Measurements from ENCODE around the gene MITF.

Gene MITF

DNA sequence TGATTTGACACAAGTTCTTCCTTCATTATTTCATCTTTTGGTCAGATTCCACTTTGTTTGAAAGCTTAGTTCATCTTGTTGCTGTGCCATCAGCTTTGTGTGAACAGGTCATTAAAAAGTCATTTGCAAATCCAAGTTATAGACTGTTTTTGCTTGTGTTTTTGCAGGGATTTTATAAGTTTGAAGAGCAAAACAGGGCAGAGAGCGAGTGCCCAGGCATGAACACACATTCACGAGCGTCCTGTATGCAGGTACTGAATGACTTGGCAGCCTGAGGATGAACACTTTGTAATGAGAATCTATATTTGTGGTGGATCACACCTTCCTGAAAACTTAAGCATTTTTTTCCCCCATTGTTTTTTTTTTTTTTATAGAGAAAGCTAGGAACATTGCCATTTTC is 199.7 kb downstream of the MITF start:
- no peak overlapping the region for H3K27ac ChIP-seq
- no peak for DNase-seq (ENCODE audit: low read depth, low spot score)

DNA sequence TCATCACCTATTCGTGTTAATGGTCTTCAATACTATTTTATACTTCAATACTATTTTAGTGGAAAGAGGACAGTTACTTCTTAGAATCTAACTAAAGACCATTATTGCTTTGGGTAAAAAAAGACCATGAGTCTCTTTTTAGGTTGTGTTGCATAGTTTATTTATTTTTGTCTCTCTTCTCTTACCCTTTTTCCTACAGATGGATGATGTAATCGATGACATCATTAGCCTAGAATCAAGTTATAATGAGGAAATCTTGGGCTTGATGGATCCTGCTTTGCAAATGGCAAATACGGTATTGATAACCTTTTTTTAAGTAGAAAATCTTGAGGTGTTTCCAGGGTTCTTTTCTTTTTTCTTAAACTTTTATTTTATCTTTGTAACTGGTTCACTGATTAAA is 201.8 kb downstream of the MITF start:
- no peak overlapping the region for H3K27ac ChIP-seq
- no peak for DNase-seq (ENCODE audit: low read depth, low spot score)

DNA sequence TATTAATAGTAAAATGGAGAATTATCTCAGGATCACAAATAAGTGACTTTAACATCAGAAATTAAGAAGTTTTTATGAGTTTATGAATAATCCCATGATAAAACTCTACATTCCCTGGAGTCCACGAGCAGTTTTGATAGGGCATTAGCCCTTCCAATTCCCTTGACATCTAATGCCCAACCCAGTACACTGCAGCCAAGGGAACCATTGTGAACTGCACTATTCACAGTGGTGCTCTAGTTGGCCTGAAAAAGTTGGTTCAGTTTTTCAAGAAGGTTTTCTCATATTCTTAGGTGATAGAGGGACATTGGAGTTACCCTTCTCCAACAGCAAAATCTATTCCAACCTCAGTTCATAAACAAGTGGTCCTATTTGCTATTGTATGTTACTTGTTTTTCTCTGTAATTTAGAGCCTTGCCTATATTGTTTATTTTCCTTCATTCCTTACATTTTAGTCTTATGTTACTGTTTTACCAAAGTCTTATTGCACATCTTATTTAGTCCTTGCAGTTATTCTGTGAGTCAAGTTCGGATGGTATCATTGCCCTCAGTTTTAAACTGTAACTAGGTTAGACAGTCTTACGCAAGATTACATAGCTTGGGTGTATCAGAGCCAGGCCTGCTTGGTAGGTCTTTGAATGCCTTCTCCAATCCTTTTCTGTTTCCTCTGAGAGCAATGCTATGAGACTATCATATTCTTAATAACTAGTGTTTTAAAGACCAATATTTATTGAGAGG is 202.3 kb downstream of the MITF start:
- DNase-seq (ENCODE audit: low read depth, low spot score): no peak
- no peak overlapping the region for H3K27ac ChIP-seq

DNA sequence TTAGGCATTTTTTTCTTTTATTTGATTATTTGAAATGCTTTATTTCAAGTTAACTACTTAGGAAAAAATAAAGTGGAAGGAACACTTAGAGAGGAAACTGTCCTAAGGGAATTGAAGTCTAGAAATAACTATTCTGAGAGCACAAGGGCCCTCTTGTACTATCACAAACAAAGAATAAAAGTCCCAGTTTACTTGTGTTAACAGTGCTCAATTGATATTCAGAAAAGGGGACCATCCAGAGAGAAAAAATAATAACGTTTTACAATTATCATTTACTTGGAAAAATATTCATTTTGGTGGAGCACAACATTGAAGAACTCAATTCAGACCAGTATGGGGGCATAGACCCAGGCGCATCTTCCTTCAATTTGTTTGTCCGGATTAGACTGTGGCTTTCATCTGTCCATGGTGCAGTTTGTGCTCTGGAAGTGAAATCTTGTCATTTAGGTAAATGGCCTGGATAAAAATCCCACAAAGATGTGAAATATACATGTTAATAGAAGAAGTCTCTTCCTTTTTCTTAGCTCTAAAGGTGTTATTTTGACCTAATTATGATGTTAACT is 205.7 kb downstream of the MITF start:
- H3K27ac ChIP-seq: no peak overlapping the region
- DNase-seq (ENCODE audit: low read depth, low spot score): no peak

DNA sequence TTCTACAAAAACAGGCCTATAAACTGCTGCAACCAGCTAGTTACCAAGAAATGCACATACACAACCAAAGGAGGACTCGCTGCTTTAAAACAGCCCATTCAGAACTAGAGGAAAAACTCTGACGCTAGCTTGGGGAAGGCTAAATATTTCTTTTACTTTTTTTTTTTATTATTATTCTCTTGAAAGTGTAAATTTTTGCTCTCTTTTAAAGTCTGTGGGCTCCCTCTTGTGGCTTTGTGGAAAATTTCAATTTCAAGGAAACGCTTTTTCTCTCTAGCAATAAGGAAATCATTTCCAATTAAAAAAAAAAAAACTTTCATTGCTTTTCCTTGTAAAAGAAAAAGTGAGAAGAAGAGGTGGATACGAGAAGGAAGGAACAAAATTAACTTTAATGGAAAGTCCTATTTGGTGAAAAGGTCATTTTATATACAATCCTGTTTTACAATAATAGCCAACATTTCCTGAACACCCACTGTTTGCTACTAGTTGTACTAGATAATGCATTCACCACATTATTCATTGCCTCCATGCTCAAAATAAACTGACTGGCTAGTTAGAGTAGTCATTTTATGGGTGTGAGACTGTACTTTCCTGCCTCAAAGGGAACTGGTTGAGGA is 209.1 kb downstream of the MITF start:
- DNase-seq (ENCODE audit: low read depth, low spot score): no peak
- H3K27ac ChIP-seq: no peak overlapping the region

DNA sequence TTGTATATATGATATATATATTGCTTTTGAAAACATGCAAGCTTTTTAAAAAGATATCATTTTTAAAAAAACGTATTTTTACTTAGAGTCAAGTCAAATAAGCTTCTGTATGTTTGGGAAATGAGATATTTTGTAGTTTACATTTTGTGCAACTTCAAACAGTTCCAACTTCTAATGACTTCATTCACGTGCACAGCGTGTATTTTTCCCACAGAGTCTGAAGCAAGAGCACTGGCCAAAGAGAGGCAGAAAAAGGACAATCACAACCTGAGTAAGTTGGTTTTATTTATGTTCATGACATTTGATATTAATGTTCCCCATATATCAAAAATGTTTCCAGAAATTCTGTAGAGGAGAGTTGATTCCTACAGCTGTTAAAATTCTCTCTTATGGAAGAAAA is 212.4 kb downstream of the MITF start:
- H3K27ac ChIP-seq: no peak overlapping the region
- no peak for DNase-seq (ENCODE audit: low read depth, low spot score)

DNA sequence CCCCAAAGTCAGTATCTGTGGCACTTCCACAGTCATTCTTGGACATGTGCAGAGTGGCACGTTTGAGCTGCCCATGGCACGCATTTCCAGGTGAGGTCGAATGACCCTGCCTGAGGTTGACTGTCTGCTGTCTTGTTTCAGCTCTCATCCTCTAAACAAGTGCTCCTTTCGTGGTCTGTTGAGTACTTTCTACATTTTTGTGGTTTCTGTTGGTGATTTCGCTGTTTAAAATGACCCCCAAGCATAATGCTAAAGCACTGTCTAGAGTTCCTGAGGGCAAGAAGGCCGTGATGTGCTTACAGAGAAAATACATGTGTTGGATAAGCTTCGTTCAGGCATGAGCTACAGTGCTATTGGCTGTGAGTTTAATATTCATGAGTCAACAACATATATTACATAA is 220.3 kb downstream of the MITF start:
- no peak overlapping the region for H3K27ac ChIP-seq
- no peak for DNase-seq (ENCODE audit: low read depth, low spot score)

DNA sequence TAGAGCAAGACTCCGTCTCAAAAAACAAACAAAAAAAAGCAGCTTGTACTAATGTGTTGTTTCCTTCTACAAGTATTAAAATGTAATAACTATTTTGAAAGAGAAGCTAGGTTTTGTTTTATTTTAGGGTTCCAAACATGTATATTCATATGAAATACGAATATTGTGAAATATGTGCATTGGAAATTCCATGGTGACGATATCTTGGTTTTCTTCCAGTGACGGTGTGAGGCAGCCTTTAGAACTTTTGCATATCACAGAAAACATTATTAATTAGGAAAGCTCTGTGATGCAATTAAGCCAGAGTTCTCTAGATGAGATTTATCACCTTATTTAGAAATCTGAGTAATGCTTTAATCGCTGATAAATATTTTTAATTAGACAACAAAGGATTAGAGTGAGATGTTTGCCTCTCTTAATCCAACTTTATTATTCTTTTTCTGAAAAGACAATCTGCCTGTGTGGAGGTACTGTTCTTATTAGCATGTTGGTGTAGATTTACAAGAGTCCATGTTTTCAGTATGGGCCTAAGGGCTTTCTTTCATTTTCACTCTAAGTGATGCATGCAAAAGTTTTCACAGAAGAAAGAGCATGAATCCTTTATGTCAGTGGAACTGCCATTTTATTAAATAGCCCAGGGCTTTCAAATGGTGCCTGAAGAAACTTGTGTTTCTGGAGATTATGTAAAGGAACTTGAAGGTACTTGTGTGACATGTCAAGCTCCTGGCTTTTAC is 222.6 kb downstream of the MITF start:
- no peak overlapping the region for H3K27ac ChIP-seq
- no peak for DNase-seq (ENCODE audit: low read depth, low spot score)

DNA sequence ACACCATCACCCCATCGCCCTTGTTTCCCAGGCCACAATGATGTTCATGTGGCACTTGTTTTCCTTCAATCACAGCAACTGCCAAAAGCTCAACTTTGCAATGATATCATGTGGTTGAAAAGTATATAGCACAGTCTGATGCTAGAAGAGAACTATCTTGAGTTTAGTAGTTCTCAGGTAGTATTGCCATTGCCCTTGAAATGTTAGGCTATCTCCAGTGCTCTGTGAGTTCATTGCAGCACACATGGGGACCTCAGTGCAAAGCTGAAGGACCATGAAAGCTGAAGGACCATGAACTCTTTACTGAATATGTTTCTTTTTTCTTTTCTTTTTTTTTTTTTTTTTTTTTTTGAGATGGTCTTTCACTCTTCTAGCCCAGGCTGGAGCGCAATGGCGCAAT is 224.4 kb downstream of the MITF start:
- H3K27ac ChIP-seq: no peak overlapping the region
- no peak for DNase-seq (ENCODE audit: low read depth, low spot score)

DNA sequence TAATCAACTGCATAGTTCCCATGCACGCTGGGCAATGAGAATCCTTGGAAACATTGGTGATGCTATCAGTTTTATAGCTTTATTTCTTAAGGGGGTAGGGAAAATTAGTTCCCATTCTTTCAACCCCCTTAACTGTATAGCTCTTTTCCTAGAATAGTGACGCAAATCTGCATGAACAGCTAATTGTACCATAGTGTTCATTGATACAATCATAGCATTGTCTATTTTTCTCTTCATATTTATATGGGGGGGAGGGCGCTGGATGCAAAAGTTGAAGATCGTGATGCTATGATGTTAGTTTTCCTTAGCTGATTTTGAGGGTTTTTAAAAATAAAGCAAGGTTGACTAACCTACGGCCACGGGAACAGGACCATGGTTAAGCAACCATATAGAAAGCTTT is 227.9 kb downstream of the MITF start:
- DNase-seq (ENCODE audit: low read depth, low spot score): no peak
- H3K27ac ChIP-seq: no peak overlapping the region

DNA sequence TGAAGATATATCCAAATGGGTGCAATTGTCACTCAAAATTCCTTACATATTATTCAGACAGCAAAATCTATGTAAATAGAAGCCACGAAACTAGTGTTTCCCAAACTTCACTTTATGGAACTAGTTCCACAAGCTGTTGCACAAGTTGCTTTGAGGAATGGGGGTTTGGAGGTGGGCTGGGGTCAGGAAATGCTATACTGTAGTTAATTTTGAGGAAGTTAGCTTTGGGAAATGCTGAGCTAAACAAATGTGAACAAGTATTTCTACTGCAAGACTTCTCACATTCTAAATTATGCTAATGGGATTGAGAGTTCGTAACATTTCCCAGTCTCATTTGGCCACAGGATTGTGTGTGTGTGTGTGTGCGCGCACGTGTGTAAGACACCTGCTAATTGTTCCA is 231.6 kb downstream of the MITF start:
- DNase-seq (ENCODE audit: low read depth, low spot score): no peak
- no peak overlapping the region for H3K27ac ChIP-seq

DNA sequence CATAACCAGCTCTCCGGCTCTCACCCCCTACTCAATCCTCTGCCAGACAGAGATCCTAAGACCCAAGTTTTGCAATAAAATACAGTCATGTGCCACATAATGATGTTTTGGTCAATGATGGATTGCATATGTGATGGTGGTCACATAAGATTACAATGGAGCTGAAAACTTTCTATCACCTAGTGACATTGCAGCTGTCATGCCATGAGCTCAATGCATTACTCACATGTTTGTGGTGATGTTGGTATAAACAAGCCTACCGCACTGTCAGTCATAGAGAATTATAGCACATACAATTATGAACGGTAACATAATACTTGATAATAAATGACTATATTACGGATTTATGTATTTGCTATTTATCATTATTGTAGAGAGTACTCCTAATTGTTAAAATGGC is 233.4 kb downstream of the MITF start:
- no peak for DNase-seq (ENCODE audit: low read depth, low spot score)
- H3K27ac ChIP-seq: no peak overlapping the region

DNA sequence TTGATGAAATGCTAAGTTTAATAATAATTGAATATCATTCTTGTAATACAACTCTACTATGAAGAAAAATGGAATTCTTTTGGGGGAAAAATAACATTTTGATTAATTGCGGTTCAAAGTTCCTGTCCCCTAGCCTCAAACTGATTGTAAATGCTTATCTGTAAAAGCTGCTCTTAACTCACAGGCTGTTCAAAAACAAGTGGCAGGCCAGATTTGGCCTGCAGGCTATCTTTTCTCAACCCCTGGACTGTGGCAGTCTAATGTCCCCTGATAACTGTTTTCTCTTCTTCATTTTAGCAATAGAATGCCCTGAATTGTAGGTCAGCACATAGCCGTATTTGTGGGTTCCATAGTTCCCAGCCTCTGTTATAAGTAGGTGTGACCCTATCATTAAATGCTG is 236.8 kb downstream of the MITF start:
- DNase-seq (ENCODE audit: low read depth, low spot score): no peak

DNA sequence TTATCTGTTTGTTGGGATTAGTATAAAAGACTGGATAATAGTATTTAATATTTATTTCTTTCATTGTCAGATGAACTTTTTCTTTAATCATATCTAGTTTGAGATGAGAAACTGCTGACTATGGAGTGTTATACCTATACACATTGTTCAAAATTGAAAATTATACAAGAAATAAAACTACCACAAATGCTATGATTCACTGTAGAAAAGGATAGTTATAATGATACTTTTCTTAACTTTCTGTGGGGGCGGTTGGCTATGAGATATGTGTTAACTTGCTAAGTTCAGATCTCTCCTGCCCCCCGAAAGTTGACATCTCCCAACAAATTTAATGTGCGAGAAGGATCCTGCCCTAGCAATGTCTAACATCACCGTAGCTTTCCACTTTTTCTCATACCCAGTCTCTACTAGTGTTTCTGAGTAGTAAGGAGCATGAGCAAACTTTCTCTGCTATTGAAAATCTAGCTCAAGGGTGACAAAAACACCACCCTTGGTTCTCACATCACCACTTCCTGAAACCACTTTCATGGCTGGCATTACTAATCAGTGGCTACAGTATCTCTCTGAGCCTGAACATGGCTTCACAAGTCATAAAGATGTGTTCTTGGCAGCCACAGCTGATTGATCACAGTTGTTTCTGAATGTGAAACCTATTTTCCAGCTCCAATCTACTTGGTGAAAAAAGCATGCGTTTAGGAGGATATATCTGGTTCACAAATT is 244.4 kb downstream of the MITF start:
- H3K27ac ChIP-seq: no peak overlapping the region
- no peak for DNase-seq (ENCODE audit: low read depth, low spot score)

More for the DNA sequence above, 236.8 kb downstream of the MITF start:
- H3K27ac ChIP-seq: no peak overlapping the region

DNA sequence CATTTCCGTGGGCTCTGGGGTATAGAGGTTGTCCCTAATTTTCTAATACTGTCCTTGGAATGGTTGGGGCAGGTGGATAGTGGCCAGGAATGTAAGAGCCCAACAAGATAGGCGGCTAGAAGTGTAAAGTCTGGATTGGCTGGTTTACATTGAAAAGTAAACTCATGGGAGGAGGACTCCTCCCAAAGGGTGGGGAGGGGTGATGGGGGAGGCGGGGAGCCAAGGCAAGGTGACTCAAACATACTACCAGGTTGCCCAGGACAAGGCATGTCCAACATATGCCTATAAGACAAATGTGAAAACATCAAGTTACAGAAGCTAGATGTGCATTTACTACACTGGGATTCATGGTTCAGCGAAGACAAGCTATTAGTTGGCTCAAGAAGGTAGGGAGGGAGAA is 246.0 kb downstream of the MITF start:
- H3K27ac ChIP-seq: no peak overlapping the region
- no peak for DNase-seq (ENCODE audit: low read depth, low spot score)

DNA sequence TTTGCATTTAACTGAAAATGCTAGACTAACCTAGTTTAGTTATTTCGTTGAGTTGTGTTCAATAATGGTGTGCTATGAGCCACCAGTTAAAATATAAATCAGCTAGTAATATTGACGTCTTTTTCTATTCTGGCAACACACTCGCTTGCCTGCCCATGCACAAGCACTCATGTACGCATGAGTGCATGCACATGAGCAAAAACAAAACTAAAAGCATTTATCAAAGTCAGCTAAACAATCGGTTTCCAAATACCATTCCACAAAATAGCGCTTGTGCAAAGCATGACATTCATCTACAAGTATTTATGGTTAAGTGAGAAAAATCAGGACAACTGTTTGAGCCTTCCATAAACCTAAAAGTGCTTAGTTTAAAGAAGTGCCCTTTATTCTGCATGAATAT is 247.2 kb downstream of the MITF start:
- no peak overlapping the region for H3K27ac ChIP-seq
- no peak for DNase-seq (ENCODE audit: low read depth, low spot score)

DNA sequence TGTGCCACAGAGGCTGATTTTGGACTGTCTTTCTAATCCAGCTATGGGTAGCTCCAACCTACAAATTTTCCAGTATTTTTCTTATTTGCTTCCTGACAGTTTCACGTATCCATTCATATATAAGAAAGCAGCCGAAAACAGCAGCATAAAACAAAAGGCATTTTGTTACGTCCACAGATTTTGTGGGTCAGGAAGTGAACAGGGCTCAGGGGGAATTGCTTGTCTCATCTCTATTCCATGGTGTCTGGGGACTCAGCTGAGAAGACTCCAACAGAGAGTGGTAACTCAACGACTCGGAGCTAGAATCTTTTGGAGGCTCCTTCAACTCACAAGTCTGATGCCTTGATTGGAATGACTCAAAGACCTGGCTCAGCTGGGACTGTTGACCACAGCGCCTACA is 248.6 kb downstream of the MITF start:
- no peak overlapping the region for H3K27ac ChIP-seq
- DNase-seq (ENCODE audit: low read depth, low spot score): no peak

DNA sequence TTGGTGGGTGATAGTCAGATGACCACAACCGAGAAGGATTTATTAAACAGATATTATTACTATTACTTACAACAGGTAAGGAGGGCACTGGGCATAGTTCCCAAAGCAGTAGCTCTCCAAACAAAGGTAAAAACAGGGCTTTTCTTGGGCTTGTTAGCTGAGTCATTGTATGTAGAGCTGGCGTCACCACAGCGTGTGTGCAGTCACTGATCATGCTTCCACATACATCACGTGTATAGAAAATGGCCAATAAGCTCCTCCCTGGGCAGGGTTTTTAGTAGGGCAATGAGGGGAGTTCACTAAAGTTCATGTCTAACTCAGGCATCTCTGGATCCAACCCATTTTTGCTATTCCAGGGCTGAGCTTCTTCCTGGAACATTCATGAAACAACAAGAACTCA is 254.5 kb downstream of the MITF start:
- DNase-seq (ENCODE audit: low read depth, low spot score): no peak
- no peak overlapping the region for H3K27ac ChIP-seq

DNA sequence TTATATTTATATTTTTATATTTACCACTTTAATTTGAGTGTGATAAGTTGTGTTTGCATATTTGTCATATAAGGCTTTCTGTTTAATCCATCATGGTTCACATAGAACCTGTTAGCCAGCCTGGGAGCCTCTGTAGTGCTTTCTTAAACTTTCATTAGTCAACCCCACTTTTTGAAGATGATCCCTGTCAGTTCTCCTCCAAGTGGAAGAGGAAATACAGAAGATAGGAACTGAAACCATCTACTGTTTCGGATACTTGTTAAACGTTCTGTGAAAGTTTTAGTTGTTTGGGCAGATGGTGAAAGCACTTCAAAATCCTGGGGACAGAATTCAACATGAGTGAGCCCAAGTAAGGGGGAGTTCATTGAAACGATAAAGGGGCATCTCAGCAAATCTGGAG is 255.7 kb downstream of the MITF start:
- no peak for DNase-seq (ENCODE audit: low read depth, low spot score)
- H3K27ac ChIP-seq: no peak overlapping the region

DNA sequence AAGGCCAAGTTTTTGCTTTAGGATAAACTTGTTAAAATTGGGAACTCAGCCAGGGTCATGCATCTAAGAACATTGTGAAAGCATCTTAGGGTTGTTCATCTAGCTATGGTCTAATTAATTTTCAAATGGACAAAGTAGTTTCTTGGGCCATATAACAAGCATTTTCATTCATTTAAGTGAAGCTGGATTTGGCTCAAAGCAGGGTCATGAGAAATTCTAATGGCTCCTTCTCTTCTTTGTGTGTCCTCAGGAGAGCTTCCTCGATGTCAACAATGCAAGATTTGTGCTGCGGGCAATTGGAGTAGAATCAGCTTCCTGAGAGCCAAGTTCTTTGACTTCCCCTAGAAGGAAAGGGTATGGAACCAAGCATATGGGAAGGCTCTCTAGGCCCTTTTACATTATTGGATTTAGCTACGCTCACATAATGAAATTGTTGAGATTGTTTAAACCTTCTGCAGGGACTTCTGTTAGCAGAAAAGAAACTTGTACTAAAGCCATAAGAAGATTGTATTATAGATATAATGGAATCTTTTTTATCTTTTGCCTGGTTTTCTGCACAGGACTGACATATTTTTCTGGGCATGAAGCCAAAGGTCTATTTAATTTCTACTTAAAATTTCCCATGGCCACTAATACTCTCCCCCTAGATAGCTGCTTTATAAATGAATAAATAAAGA is 258.5 kb downstream of the MITF start:
- no peak for DNase-seq (ENCODE audit: low read depth, low spot score)
- no peak overlapping the region for H3K27ac ChIP-seq
